Keratinocyte (primary cell): ENCODE measurements around the gene SH2D4B. TPM values are rescaled to one million over a fixed set of nuclear protein-coding genes. Genes with fewer than 3 reads are reported as not detected.

ENCODE experiments used
- DNase-seq: peaks from one replicate; pipeline ENCODE4 v3.0.0-alpha.2; 2011; ENCODE audit warnings: low read depth, missing footprints, low spot score
- FAIRE-seq: peaks from 2 replicates; lab custom pipeline; 2011; peaks lifted over from hg19 to GRCh38; lab: Jason Lieb, UNC
- H2AFZ ChIP-seq: 2 replicates; pipeline ENCODE4 v1.6.0; 2012; ENCODE audit warnings: low read length, control low read depth, inconsistent platforms; ENCODE audit not compliant: control insufficient read depth
- H3K27ac ChIP-seq: 2 replicates; pipeline ENCODE4 v1.5.1; 2011; ENCODE audit warnings: low read length; ENCODE audit not compliant: control insufficient read depth, insufficient read depth
- H3K27me3 ChIP-seq: 3 replicates; pipeline ENCODE4 v1.6.0; 2011; ENCODE audit warnings: low read length; ENCODE audit not compliant: control insufficient read depth, insufficient read depth; ENCODE audit errors: extremely low read depth
- H3K36me3 ChIP-seq, 2 experiments: 2 replicates in 1 of 2; 3 replicates in 1 of 2; pipeline ENCODE4 v1.5.1; 2011; ENCODE audit warnings: low read length in 2 of 2, mild to moderate bottlenecking in 1 of 2; ENCODE audit not compliant: control insufficient read depth in 2 of 2, insufficient read depth in 2 of 2; ENCODE audit errors: extremely low read depth in 1 of 2
- H3K4me1 ChIP-seq: 3 replicates; pipeline ENCODE4 v1.5.1; 2011; ENCODE audit warnings: low read length; ENCODE audit not compliant: control insufficient read depth, insufficient read depth; ENCODE audit errors: extremely low read depth
- H3K4me2 ChIP-seq: 3 replicates; pipeline ENCODE4 v1.6.0; 2011; ENCODE audit warnings: low read depth, low read length; ENCODE audit not compliant: control insufficient read depth, insufficient read depth; ENCODE audit errors: extremely low read depth
- H3K4me3 ChIP-seq, 3 experiments: fragments of 200-600 bp in 1 of 3; sonication (generic) in 1 of 3; 2 replicates in 2 of 3; 3 replicates in 1 of 3; pipeline ENCODE4 v1.5.1; 2011 to 2016; ENCODE audit warnings: low read length in 3 of 3, mild to moderate bottlenecking in 3 of 3, control low read depth in 2 of 3, inconsistent platforms in 1 of 3, low read depth in 1 of 3, mixed read lengths in 1 of 3, mixed run types in 1 of 3, moderate library complexity in 1 of 3; ENCODE audit not compliant: control insufficient read depth in 2 of 3, insufficient read depth in 2 of 3; ENCODE audit errors: extremely low read depth in 1 of 3
- H3K79me2 ChIP-seq: 2 replicates; pipeline ENCODE4 v1.6.0; 2012; ENCODE audit warnings: low read length; ENCODE audit not compliant: control insufficient read depth, insufficient read depth
- H3K9ac ChIP-seq: 3 replicates; pipeline ENCODE4 v1.6.0; 2011; ENCODE audit warnings: low read length; ENCODE audit not compliant: control insufficient read depth, insufficient read depth; ENCODE audit errors: extremely low read depth
- H3K9me1 ChIP-seq: 3 replicates; pipeline ENCODE4 v1.6.0; 2011; ENCODE audit warnings: low read length; ENCODE audit not compliant: control insufficient read depth, insufficient read depth; ENCODE audit errors: extremely low read depth
- H3K9me3 ChIP-seq: 2 replicates; pipeline ENCODE4 v1.5.1; 2012; ENCODE audit warnings: low read depth, low read length; ENCODE audit not compliant: control insufficient read depth
- H4K20me1 ChIP-seq: 3 replicates; pipeline ENCODE4 v1.6.0; 2011; ENCODE audit warnings: low read length; ENCODE audit not compliant: control insufficient read depth, insufficient read depth; ENCODE audit errors: extremely low read depth
- CTCF ChIP-seq, 3 experiments: IDR thresholded peaks in 1 of 3; conservative IDR thresholded peaks in 1 of 3; optimal IDR thresholded peaks in 1 of 3; 2 replicates in 2 of 3; 3 replicates in 1 of 3; pipeline versions ENCODE3 to v1.5.1; 2011; ENCODE audit warnings: low read length in 3 of 3, mild to moderate bottlenecking in 3 of 3, moderate library complexity in 2 of 3, control low read depth in 1 of 3, inconsistent platforms in 1 of 3; ENCODE audit not compliant: insufficient read depth in 2 of 3; ENCODE audit errors: extremely low read depth in 1 of 3
- EZH2 ChIP-seq: IDR thresholded peaks from one replicate; pipeline ENCODE4 v1.6.1; 2012; ENCODE audit warnings: inconsistent platforms, mild to moderate bottlenecking, low read length, moderate library complexity
- dilution Hi-C: fragments of 300-500 bp; cut with MboI; formaldehyde crosslinking; loops from one replicate; pipeline ENCODE4 v1.7.0; 2020; ENCODE audit warnings: low sequenced_read_pairs; ENCODE audit not compliant: extremely low pct_ligation_motif_present
- polyA minus RNA-seq, 3 experiments: library from RNA; depleted of rRNA, polyadenylated mRNA; stranded (reverse); fragments of >200 nt; gene quantifications; 1 replicate in 1 of 3; 2 replicates in 1 of 3; 3 replicates in 1 of 3; pipeline ENCODE4 v1.2.3, GENCODE V29; 2011
- polyA plus RNA-seq, 5 experiments: library from polyadenylated mRNA; depleted of rRNA in 3 of 5; stranded (reverse) in 3 of 5; stranded (forward) in 1 of 5; unstranded in 1 of 5; fragments of >200 nt; gene quantifications; 1 replicate in 1 of 5; 2 replicates in 3 of 5; 3 replicates in 1 of 5; pipeline versions ENCODE4 v1.2.1 to v1.2.3, GENCODE V29; 2011 to 2012; ENCODE audit warnings: missing spikeins in 2 of 5, low read depth in 1 of 5, low replicate concordance in 1 of 5

The SH2D4B gene
- polyA plus RNA-seq (0.03 to 0.42 TPM (median 0.22 TPM) in 3 replicates), polyA minus RNA-seq (0.13 to 0.16 TPM in 2 of 3 replicates, not detected in the other)
- polyA plus RNA-seq (2011; ENCODE audit: low read depth), result 0.16 TPM
- polyA plus RNA-seq (2011; cell fraction: cytosol; rRNA removed), result 0.09 and 0.24 TPM in 2 replicates
- 0.23 and 0.28 TPM in 2 replicates for polyA plus RNA-seq (2011; cell fraction: nucleus; rRNA removed)
- 0.06 and 0.39 TPM in 2 replicates for polyA plus RNA-seq (2012; ENCODE audit: low replicate concordance)
- polyA minus RNA-seq (2011; cell fraction: cytosol; rRNA and poly(A)+ RNA removed), result not detected
- polyA minus RNA-seq (2011; cell fraction: nucleus; rRNA and poly(A)+ RNA removed), result 0.32 and 0.70 TPM in 2 replicates

GRCh38 chr10:80537736-80538480, at the start of gene SH2D4B:
TSS of gene SH2D4B (plus strand) at chr10:80537902. CDS start at chr10:80538332, 430 bp downstream.
- dilution Hi-C loops, result no loop called here
- Histone ChIP-seq H3K36me3 (no peaks in the 10 kb centered on the region), H3K4me2 (no peak within 1 kb of the TSS), H3K4me1 (peaks cover 36% of the 10 kb centered on the region), H3K9me1 (no peaks in the 10 kb centered on the region), H3K9ac (no peak within 1 kb of the TSS), H3K27me3 (no peaks in the 10 kb centered on the region), H3K79me2 (no peaks in the 10 kb centered on the region), H4K20me1 (no peaks in the 10 kb centered on the region), H3K9me3 (no peaks in the 10 kb centered on the region), H3K4me3 (no peak within 1 kb of the TSS), H2AFZ (no peak within 1 kb of the TSS), H3K27ac (no peak within 1 kb of the TSS)
- TF ChIP-seq EZH2 (no peak), CTCF (optimal IDR thresholded peaks at IDR 0.05 in 1 of 3, IDR thresholded peaks at IDR 0.05 in 1 of 3, conservative IDR thresholded peaks at IDR 0.05 in 1 of 3; ENCODE audit: extremely low read depth in 1 of 3, insufficient read depth in 2 of 3, low read length in 3 of 3) (no peak)
- no peak for DNase-seq
- FAIRE-seq, result no peak

GRCh38 chr10:80488539-80489066, 49.1 kb upstream of the SH2D4B start:
- FAIRE-seq (no peak), DNase-seq (no peak)
- Histone ChIP-seq H3K4me3 (no peak overlapping the region), H3K9me1 (peaks cover 14% of the 10 kb centered on the region), H3K9ac (no peak overlapping the region), H3K79me2 (peaks cover 97% of the 10 kb centered on the region), H3K4me2 (no peak overlapping the region), H4K20me1 (peaks cover 23% of the 10 kb centered on the region), H3K9me3 (no peaks in the 10 kb centered on the region), H2AFZ (no peak overlapping the region), H3K4me1 (peaks cover 53% of the 10 kb centered on the region), H3K27ac (no peak overlapping the region), H3K27me3 (no peaks in the 10 kb centered on the region), H3K36me3 (peaks cover 22 to 45% of the 10 kb centered on the region in 2 experiments)
- no peak for TF ChIP-seq EZH2
- no peak for TF ChIP-seq CTCF (optimal IDR thresholded peaks at IDR 0.05 in 1 of 3, IDR thresholded peaks at IDR 0.05 in 1 of 3, conservative IDR thresholded peaks at IDR 0.05 in 1 of 3; ENCODE audit: extremely low read depth in 1 of 3, insufficient read depth in 2 of 3, low read length in 3 of 3)
- dilution Hi-C loops, result no loop called here
